ENCODE data around the gene LOXL1.

DNA sequence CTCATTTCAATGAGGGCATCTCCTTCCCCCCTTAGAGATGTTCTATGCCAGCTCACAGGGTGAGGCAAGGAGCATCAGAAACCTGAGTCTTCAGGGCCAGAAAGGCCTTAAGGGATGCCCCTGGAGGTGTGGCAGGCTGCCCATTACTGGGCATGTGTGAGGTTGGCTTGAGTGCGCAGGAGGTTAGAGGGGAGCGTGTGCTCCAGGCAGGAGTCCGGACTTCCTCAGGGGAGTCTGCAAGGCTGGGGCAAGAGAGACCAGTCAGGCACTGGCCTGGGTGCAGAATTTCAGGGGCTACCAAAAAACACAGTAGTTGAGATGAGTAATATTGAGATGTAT, 1.9 kb downstream of the LOXL1 start:
- TF ChIP-seq CTCF (IDR thresholded peaks at IDR 0.05) (no peak), POLR2AphosphoS5 (IDR thresholded peaks at IDR 0.05) (no peak), POLR2A (IDR thresholded peaks at IDR 0.05) (no peak)

All from breast epithelium (tissue), 3 donors.